Measurements from ENCODE around the gene FKBP2.

DNA sequence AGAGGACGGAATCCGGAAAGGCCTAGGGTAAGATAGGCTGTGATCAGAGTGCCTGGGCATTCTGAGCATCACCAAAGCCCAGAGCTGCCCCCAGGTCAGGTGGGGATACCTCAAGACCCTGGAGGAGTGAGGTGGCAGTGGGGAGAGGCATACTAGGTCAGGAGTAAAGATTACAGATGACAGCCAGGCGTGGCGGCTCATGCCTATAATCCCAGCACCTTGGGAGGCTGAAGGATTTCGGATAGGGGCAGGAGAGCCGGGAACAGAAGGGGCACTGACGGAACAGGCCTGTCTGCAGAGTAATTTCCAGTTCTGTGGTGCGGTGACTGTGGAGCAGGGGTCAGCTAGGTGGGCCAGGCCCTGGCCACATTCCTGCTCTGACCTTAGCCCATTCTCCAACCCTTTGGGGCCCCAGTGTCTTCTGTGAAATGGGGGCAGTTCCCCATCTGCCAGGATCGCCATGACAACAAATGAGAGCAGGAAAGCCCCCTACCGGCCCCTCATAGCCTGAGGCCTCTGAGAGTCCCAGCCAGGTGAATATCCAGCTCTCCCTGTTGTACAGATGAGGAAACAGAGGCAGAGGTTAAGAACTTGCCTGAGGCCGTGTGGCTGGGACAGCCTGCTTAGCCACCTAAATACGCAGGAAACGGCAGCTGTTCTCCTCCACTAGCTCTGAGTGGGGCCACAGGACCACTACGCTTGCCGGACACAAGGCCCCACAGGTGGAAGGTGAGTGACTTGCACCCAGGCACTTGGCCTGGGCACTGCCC lies 34.3 kb downstream of the FKBP2 start:
- no peak for TF ChIP-seq GATA2 (IDR thresholded peaks at IDR 0.05; ENCODE audit: low read depth, low read length)
- TF ChIP-seq GATA3 (IDR thresholded peaks at IDR 0.05; ENCODE audit: low read depth, low read length), result no peak
